SKM-1 (cell line): ENCODE results near the gene ERCC6L.
"Not testable (repeated sequence)": the region's sequence is repeated elsewhere in the genome, so short reads cannot be mapped to it uniquely, and the experiment has no call there.

ENCODE experiments used
- DNase-seq: peaks from one replicate; lab custom pipeline; 2025; ENCODE audit not compliant: unreplicated experiment; lab: John Stamatoyannopoulos, UW

ERCC6L gene

GRCh38 chrX:72176981-72177380 lies 61.8 kb downstream of the ERCC6L start:
- no peak for DNase-seq

GRCh38 chrX:72176289-72176688 lies 62.5 kb downstream of the ERCC6L start:
- DNase-seq = not testable (repeated sequence)

GRCh38 chrX:72169008-72169728 lies 69.7 kb downstream of the ERCC6L start:
- no peak for DNase-seq

DNA sequence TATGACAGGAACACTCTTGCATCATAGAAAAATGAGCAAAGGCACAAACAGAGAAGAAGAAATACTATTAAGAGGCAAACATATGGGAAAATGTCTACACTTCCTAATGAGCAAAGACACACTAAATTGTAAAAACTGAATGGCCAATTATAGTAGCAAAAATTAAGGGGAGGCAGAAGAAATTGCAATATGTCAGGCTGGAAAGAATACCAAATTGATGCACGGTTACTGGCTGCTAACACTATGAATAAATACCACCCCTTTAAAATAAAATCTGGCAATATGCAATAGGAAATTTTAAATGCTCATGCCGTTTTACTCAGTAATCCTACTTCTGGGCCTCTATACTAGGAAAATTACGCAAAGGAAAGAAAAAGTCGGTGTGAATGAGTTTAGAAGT lies 73.3 kb downstream of the ERCC6L start:
- no peak for DNase-seq

DNA sequence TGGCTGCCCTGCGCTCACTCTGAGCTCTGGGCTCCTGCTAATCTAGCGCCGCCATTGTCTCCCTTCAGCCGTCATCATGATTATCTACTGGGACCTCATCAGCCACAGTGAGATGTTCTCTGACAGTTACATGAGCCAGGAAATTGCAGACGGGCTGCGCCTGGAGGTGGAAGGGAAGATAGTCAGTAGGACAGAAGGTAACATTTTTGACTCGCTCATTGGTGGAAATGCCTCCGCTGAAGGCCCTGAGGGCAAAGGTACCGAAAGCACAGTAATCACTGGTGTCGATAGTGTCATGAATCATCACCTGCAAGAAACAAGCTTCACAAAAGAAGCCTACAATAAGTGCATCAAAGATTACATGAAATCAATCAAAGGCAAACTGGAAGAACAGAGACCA lies 79.1 kb downstream of the ERCC6L start:
- DNase-seq = no peak

DNA sequence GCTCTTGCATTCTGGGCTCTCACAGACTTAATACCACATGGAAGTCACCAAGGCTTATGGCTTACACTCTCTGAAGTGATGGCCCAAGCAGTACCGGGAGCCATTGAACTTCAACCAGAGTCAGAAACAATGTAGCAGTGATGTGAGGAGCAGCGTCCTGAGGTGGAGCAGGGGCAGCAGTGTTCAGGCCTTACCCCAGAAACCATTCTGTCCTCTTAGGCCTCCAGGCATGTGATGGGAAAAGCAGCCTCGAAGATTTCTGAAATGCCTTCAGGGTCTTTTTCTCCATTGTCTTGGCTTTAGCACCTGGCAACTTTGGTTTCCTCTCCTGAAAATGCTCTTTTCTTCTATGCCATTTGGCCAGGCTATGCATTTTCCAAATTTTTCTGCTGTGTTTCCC lies 80.1 kb downstream of the ERCC6L start:
- no peak for DNase-seq
